GM12873 (cell line): ENCODE results near the gene CA11.

Source experiments
- CTCF ChIP-seq: IDR thresholded peaks from 2 replicates; pipeline ENCODE4 v1.5.1; 2012; ENCODE audit warnings: low read depth, mild to moderate bottlenecking, moderate library complexity, low read length, control low read depth; ENCODE audit not compliant: insufficient read depth; ENCODE audit errors: missing control alignments

CA11 gene

DNA sequence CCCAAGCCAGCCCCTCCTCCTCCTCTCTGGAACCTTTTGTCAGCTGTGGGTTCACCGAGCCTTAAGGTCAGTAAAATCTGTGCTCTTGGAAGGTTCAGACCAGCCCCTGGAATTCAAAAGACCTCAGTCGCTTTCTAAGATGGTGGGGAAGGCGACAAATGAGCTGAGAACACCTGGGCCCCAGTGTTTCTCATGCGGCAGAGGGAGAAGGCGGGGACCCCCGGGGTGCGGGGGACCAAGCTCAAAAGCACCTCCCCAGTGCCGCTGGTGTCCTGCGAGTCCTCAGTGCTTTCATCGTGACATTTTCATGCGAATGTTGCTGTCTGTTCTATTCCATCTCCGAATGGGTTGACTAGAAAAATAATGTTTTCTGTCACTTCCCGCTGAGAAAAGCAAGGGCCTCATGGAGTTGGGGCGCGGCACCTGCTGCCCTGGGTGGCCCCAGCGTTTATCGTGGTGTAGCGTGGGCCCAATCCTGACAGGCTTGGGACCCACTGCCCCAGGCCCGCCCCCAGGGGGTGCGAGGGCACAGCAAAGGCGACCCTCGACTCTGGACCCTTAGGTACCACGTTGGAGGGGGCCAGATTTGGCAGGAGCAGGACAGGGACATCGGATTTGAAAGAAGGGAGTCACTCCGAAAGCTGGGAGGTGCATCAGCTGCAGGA is 27.6 kb upstream of the CA11 start:
- TF ChIP-seq CTCF, result no peak

- no peak for TF ChIP-seq CTCF
Measured at GRCh38 chr19:48672994-48673393, 27.0 kb upstream of the CA11 start, which contains the start of gene NTN5. Gene NTN5 (minus strand): TSS chr19:48673017. CDS start chr19:48670986, 2,031 bp downstream.

DNA sequence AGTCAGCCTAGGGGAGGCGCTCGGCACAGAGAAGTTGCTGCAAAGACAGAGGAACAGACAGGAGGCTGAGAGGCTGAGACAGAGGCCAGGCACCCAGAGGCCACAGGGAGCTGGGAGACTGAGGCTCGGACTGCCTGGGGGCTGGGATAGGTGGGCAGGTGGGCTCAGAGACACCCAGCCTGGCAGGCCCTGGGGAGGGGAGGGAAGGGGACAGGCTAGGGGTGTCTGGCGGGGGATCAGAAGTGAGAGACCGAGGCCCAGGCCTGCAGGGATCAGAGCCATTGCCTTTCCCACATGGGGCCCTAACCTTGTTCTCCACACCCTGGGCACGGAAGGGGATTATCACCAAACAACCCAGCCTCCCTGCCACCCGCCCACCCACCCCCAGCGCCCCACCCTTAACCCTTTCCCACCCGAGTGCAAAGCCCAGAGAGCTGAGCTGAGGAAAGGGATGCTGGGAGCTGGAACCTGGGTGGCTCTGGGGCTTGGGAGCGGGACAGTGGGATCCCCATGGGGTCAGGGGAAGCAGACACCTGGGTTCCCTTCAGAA is 25.5 kb upstream of the CA11 start:
- no peak for TF ChIP-seq CTCF

- TF ChIP-seq CTCF, result no peak
Measured at GRCh38 chr19:48670699-48671445, 24.9 kb upstream of the CA11 start.

DNA sequence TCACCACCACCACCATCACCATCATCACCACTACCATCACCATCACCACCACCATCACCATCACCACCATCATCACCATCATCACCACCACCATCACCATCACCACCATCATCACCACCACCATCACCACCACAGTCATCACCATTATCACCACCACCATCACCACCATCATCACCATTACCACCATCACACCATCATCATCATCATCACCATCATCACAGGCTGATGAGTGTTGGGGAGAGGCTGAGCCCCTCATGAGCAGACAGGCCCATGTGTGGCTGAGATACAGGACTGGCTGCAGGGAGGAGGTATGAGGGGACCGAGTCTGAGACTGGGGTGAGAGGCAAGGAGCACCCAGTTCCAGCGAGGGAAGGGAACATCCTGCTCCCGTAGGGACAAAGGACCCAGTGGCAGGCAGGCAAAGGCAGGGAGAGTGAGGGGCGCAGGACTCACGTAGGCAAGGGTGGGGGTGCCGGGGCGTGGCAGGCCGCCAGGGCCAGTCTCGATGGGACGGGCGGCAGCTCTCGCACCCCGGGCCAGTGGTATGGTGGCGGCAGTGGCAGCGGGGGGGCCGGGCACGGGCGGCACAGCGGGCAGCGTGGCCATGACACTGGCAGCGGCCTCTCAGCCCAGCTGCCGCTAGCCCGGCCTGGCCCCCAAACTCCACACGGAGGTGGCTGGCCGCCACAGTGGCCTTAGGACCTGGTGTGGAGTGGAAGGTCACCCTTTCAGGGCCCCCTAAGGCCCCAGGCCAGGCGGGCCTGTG is 24.1 kb upstream of the CA11 start:
- TF ChIP-seq CTCF, result no peak

DNA sequence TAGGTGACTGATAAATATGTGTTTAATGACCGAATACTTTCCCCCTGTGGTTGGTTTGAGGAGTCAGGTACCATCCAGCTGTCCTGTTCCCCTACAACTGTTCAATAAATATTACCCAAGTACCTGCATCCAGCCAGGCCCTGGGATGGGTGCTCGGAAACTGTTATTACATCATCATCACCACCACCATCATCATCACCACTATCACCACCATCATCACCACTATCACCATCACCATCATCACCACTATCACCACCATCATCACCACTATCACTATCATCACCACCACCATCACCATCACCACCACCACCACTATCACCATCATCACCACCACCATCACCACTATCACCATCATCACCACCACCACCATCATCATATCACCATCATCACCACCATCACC is 22.8 kb upstream of the CA11 start:
- TF ChIP-seq CTCF, result no peak

GRCh38 chr19:48668332-48668731 is 22.3 kb upstream of the CA11 start:
- TF ChIP-seq CTCF, result no peak
